ENCODE data around the gene HPGDS.

DNA sequence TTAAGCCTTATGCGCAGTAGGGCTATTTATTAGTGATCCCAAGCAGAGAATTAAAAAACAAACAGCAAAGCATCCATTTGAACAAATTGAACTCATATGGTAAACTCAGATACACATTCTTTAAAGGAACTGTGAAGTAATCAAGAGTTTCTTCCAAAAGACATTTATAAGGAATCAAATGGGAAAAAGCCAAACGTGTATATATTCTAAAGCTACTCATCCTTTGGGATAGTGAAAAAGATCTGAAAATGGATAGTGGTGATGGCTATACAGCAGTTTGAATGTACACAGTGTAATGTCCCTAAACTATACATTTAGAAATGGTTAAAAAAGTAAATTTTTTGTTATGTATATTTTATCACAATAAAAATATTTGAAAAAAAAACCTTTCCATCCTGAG is 16.6 kb upstream of the HPGDS start:
- TF ChIP-seq, protein P1, sequence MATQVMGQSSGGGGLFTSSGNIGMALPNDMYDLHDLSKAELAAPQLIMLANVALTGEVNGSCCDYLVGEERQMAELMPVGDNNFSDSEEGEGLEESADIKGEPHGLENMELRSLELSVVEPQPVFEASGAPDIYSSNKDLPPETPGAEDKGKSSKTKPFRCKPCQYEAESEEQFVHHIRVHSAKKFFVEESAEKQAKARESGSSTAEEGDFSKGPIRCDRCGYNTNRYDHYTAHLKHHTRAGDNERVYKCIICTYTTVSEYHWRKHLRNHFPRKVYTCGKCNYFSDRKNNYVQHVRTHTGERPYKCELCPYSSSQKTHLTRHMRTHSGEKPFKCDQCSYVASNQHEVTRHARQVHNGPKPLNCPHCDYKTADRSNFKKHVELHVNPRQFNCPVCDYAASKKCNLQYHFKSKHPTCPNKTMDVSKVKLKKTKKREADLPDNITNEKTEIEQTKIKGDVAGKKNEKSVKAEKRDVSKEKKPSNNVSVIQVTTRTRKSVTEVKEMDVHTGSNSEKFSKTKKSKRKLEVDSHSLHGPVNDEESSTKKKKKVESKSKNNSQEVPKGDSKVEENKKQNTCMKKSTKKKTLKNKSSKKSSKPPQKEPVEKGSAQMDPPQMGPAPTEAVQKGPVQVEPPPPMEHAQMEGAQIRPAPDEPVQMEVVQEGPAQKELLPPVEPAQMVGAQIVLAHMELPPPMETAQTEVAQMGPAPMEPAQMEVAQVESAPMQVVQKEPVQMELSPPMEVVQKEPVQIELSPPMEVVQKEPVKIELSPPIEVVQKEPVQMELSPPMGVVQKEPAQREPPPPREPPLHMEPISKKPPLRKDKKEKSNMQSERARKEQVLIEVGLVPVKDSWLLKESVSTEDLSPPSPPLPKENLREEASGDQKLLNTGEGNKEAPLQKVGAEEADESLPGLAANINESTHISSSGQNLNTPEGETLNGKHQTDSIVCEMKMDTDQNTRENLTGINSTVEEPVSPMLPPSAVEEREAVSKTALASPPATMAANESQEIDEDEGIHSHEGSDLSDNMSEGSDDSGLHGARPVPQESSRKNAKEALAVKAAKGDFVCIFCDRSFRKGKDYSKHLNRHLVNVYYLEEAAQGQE (tag by site-specific recombination; IDR thresholded peaks at IDR 0.05), result no peak
- TF ChIP-seq, protein P2, sequence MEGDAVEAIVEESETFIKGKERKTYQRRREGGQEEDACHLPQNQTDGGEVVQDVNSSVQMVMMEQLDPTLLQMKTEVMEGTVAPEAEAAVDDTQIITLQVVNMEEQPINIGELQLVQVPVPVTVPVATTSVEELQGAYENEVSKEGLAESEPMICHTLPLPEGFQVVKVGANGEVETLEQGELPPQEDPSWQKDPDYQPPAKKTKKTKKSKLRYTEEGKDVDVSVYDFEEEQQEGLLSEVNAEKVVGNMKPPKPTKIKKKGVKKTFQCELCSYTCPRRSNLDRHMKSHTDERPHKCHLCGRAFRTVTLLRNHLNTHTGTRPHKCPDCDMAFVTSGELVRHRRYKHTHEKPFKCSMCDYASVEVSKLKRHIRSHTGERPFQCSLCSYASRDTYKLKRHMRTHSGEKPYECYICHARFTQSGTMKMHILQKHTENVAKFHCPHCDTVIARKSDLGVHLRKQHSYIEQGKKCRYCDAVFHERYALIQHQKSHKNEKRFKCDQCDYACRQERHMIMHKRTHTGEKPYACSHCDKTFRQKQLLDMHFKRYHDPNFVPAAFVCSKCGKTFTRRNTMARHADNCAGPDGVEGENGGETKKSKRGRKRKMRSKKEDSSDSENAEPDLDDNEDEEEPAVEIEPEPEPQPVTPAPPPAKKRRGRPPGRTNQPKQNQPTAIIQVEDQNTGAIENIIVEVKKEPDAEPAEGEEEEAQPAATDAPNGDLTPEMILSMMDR (tag by site-specific recombination; IDR thresholded peaks at IDR 0.05), result no peak
